Measurements from ENCODE around the gene PSAPL1.

PSAPL1 gene

DNA sequence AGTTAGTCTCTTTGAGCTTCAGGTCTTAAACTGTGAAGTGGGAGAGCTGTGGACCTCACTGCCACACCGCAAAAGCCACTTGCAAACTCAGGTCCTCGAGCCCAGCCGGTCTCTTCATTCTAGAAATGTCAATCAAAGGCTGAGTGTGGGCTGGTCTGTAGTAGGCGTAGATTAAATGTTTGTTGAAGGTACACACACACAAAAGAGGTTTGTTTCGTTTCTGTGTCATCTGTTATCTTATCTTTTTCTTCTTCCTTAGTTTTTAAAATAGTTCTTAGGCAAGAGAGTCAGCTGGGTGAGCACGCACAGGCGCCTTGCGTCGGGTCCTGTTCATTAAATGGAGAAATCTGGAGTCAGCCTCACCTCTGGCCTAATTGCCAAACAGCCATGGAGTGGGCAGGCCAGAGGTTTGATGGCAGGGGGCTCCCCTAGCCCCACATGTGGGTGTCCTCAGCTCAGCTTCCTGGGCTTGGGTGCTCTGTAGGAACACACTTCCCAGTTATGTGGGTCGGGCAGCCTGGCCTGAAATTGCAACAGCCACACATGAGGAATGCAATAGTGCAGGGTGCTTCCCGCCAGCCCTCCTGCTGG lies 836 bp upstream of the PSAPL1 start:
- Histone ChIP-seq H3F3A (ENCODE audit: control insufficient read depth, insufficient read depth) (no peaks in the 10 kb centered on the region), H3K79me2 (ENCODE audit: control insufficient read depth, low read length) (no peaks in the 10 kb centered on the region), H3K4me3 (ENCODE audit: low read length) (no peak overlapping the region), H3K27ac (ENCODE audit: low read depth, low read length) (no peak overlapping the region), H3K27me3 (ENCODE audit: control insufficient read depth, low read length) (no peaks in the 10 kb centered on the region), H3K36me3 (ENCODE audit: control insufficient read depth, low read length) (no peaks in the 10 kb centered on the region), H3K4me1 (ENCODE audit: control insufficient read depth, low read length) (peaks cover 21% of the 10 kb centered on the region), H3K9me3 (ENCODE audit: control insufficient read depth, insufficient read depth, low read length) (no peaks in the 10 kb centered on the region), H3K4me2 (ENCODE audit: low read length) (no peak overlapping the region), H3K9me2 (replicated peaks; ENCODE audit: control insufficient read depth, low read length) (no peaks in the 10 kb centered on the region), H4K20me1 (ENCODE audit: control insufficient read depth, insufficient read depth, low read depth, low read length) (no peaks in the 10 kb centered on the region)
- no peak for TF ChIP-seq EZH2phosphoT487 (IDR thresholded peaks at IDR 0.05; ENCODE audit: borderline replicate concordance, low read length)
- TF ChIP-seq, protein P1, sequence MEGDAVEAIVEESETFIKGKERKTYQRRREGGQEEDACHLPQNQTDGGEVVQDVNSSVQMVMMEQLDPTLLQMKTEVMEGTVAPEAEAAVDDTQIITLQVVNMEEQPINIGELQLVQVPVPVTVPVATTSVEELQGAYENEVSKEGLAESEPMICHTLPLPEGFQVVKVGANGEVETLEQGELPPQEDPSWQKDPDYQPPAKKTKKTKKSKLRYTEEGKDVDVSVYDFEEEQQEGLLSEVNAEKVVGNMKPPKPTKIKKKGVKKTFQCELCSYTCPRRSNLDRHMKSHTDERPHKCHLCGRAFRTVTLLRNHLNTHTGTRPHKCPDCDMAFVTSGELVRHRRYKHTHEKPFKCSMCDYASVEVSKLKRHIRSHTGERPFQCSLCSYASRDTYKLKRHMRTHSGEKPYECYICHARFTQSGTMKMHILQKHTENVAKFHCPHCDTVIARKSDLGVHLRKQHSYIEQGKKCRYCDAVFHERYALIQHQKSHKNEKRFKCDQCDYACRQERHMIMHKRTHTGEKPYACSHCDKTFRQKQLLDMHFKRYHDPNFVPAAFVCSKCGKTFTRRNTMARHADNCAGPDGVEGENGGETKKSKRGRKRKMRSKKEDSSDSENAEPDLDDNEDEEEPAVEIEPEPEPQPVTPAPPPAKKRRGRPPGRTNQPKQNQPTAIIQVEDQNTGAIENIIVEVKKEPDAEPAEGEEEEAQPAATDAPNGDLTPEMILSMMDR (IDR thresholded peaks at IDR 0.05; ENCODE audit: low read depth, low read length, poor library complexity, severe bottlenecking): no peak

GRCh38 chr4:7434141-7434765 lies 477 bp downstream of the PSAPL1 start:
- Histone ChIP-seq H3F3A (ENCODE audit: control insufficient read depth, insufficient read depth) (no peaks in the 10 kb centered on the region), H3K9me3 (ENCODE audit: control insufficient read depth, insufficient read depth, low read length) (no peaks in the 10 kb centered on the region), H3K4me3 (ENCODE audit: low read length) (no peak overlapping the region), H3K9me2 (replicated peaks; ENCODE audit: control insufficient read depth, low read length) (no peaks in the 10 kb centered on the region), H3K4me1 (ENCODE audit: control insufficient read depth, low read length) (peaks cover 12% of the 10 kb centered on the region), H3K27me3 (ENCODE audit: control insufficient read depth, low read length) (no peaks in the 10 kb centered on the region), H3K4me2 (ENCODE audit: low read length) (no peak overlapping the region), H3K27ac (ENCODE audit: low read depth, low read length) (no peak overlapping the region), H3K79me2 (ENCODE audit: control insufficient read depth, low read length) (no peaks in the 10 kb centered on the region), H3K36me3 (ENCODE audit: control insufficient read depth, low read length) (no peaks in the 10 kb centered on the region), H4K20me1 (ENCODE audit: control insufficient read depth, insufficient read depth, low read depth, low read length) (no peaks in the 10 kb centered on the region)
- TF ChIP-seq EZH2phosphoT487 (IDR thresholded peaks at IDR 0.05; ENCODE audit: borderline replicate concordance, low read length): no peak
- TF ChIP-seq, protein P1 (IDR thresholded peaks at IDR 0.05; ENCODE audit: low read depth, low read length, poor library complexity, severe bottlenecking): no peak

- Histone ChIP-seq H3F3A (ENCODE audit: control insufficient read depth, insufficient read depth) (no peaks in the 10 kb centered on the region), H3K4me2 (ENCODE audit: low read length) (no peak overlapping the region), H3K4me3 (ENCODE audit: low read length) (no peak overlapping the region), H3K79me2 (ENCODE audit: control insufficient read depth, low read length) (no peaks in the 10 kb centered on the region), H4K20me1 (ENCODE audit: control insufficient read depth, insufficient read depth, low read depth, low read length) (no peaks in the 10 kb centered on the region), H3K4me1 (ENCODE audit: control insufficient read depth, low read length) (peaks cover 5% of the 10 kb centered on the region; the same call in 1 of the 2 replicates), H3K36me3 (ENCODE audit: control insufficient read depth, low read length) (no peaks in the 10 kb centered on the region), H3K27ac (ENCODE audit: low read depth, low read length) (no peak overlapping the region), H3K9me3 (ENCODE audit: control insufficient read depth, insufficient read depth, low read length) (no peaks in the 10 kb centered on the region), H3K27me3 (ENCODE audit: control insufficient read depth, low read length) (no peaks in the 10 kb centered on the region), H3K9me2 (replicated peaks; ENCODE audit: control insufficient read depth, low read length) (no peaks in the 10 kb centered on the region)
- TF ChIP-seq, protein P1 (IDR thresholded peaks at IDR 0.05; ENCODE audit: low read depth, low read length, poor library complexity, severe bottlenecking): no peak
- TF ChIP-seq EZH2phosphoT487 (IDR thresholded peaks at IDR 0.05; ENCODE audit: borderline replicate concordance, low read length): no peak
Observed at GRCh38 chr4:7433376-7434140, 1.2 kb downstream of the PSAPL1 start.
